Heart left ventricle (tissue), 16 donors: ENCODE measurements around the gene CHTF18. TPM values are rescaled to one million over a fixed set of nuclear protein-coding genes. Genes with fewer than 3 reads are reported as not detected.

Source experiments
- ATAC-seq, 4 donors: fragments of 200-7000 bp; cut with Tn5 transposase; one replicate each; pipeline ENCODE4 v1.9.1; 2020 to 2022; ENCODE audit warnings: moderate library complexity in 4 of 4, mild to moderate bottlenecking in 3 of 4, moderate number of reproducible peaks in 1 of 4
- DNase-seq, 5 donors: peaks; one replicate each; pipeline ENCODE4 v3.0.0-alpha.2; 2020
- H3K27ac ChIP-seq, 12 donors: fragments of 200-600 bp; sonication (generic) in 4 of 12; one replicate each; pipeline versions ENCODE4 v1.5.0 to v1.8.0; 2016 to 2022; ENCODE audit warnings: mild to moderate bottlenecking in 2 of 12
- H3K27me3 ChIP-seq, 9 donors: fragments of 200-600 bp; sonication (generic) in 2 of 9; one replicate each; pipeline versions ENCODE4 v1.5.1 to v1.8.0; 2016 to 2022; ENCODE audit warnings: mild to moderate bottlenecking in 3 of 9
- H3K36me3 ChIP-seq, 9 donors: fragments of 200-600 bp; sonication (generic) in 2 of 9; one replicate each; pipeline versions ENCODE4 v1.5.0 to v1.8.0; 2018 to 2022; ENCODE audit warnings: mild to moderate bottlenecking in 2 of 9
- H3K4me1 ChIP-seq, 12 donors: fragments of 200-600 bp; sonication (generic) in 4 of 12; one replicate each; pipeline versions ENCODE4 v1.5.0 to v1.8.0; 2016 to 2022; ENCODE audit warnings: mild to moderate bottlenecking in 3 of 12
- H3K4me3 ChIP-seq, 12 donors: fragments of 200-600 bp; sonication (generic) in 4 of 12; one replicate each; pipeline versions ENCODE4 v1.5.0 to v1.8.0; 2017 to 2022; ENCODE audit warnings: mild to moderate bottlenecking in 9 of 12, moderate library complexity in 4 of 12
- H3K9me3 ChIP-seq, 12 donors: fragments of 200-600 bp; sonication (generic) in 4 of 12; one replicate each; pipeline versions ENCODE4 v1.5.0 to v1.8.0; 2016 to 2022; ENCODE audit warnings: mild to moderate bottlenecking in 1 of 12
- POLR2A ChIP-seq, 2 donors: fragments of 450-650 bp; IDR thresholded peaks; one replicate each; pipeline ENCODE4 v1.6.1; 2017; ENCODE audit warnings: antibody characterized with exemption in 2 of 2, mild to moderate bottlenecking in 2 of 2, moderate library complexity in 2 of 2
- WGBS, 4 donors: extraction: QIAGEN DNeasy Blood & Tissue Kit in 2 of 4; methylation state at CpG; one replicate each; pipeline versions ENCODE4 v1.1.5 to v1.1.7; 2013 to 2018; 5-methylcytosine and 5-hydroxymethylcytosine counted together
- intact Hi-C, 10 donors: fragments of 100-400 bp; cut with DNase I; formaldehyde crosslinking; loops; one replicate each; pipeline versions ENCODE4 v1.11.1 to v1.14.2; 2022
- polyA plus RNA-seq, 2 donors: library from polyadenylated mRNA; stranded (reverse); fragments of 200-250 nt; gene quantifications; one replicate each; pipeline ENCODE4 v1.2.3, GENCODE V29; 2013
- total RNA-seq, 9 donors: library from RNA; depleted of rRNA in 2 of 9; stranded (reverse); fragments of >200 nt in 2 of 9; fragmentation: NEBNext Ultra II Directional in 3 of 9; extraction: Animal tissue kit (Norgen Biotek cat#: 25700) in 3 of 9; gene quantifications; one replicate each; pipeline versions ENCODE4 v1.1.0 to v1.2.4, GENCODE V29; 2016 to 2023
- TF ChIP-seq, protein P1 (sequence below), 12 donors: fragments of 200-600 bp; sonication (generic) in 4 of 12; IDR thresholded peaks; one replicate each; pipeline versions ENCODE4 v1.5.0 to v1.8.0; 2018 to 2022; ENCODE audit warnings: antibody characterized with exemption in 12 of 12, mild to moderate bottlenecking in 5 of 12
- donor health status: ischemic (EF 13 %, LVEDD 7.1; RV severe dilation, severe dysfunction).
- donor health status: healthy with polysubstance abuse.
- donor health status: DM: no; HTN: yes; CAD: no.
- donor health status: DM: no; HTN: no; CAD: no.
- donor health status: ischemic (EF 25% LVEDD 6.9; RV normal size, moderate dysfunction).
- donor health status: ischemic (EF 25% LVEDD 5.7; RV mildly dilated, moderate dysfunction).
- donor health status: healthy.
- donor health status: DM: yes; HTN: yes; CAD: no.
- donor health status: ischemic (EF 35%, LVEDD 5.7; RV mildly dilated, moderate dysfunction).
- donor health status: nonischemic (EF 11% LVEDD 7.7; RV severe dilation, severe dysfunction).
- donor health status: DM: yes; HTN: yes; CAD: no.
- donor health status: PGD.
- donor health status: ischemic (EF 29% LVEDD 5.4; RV normal size, mild dysfunction).
- donor health status: nonischemic (EF 23%, LVEDD 6.1; RV moderate dilation, normal function).

CHTF18 gene
- total and polyA plus RNA-seq, 11 donors = 0.83 to 15.0 (median 3.9) TPM

DNA sequence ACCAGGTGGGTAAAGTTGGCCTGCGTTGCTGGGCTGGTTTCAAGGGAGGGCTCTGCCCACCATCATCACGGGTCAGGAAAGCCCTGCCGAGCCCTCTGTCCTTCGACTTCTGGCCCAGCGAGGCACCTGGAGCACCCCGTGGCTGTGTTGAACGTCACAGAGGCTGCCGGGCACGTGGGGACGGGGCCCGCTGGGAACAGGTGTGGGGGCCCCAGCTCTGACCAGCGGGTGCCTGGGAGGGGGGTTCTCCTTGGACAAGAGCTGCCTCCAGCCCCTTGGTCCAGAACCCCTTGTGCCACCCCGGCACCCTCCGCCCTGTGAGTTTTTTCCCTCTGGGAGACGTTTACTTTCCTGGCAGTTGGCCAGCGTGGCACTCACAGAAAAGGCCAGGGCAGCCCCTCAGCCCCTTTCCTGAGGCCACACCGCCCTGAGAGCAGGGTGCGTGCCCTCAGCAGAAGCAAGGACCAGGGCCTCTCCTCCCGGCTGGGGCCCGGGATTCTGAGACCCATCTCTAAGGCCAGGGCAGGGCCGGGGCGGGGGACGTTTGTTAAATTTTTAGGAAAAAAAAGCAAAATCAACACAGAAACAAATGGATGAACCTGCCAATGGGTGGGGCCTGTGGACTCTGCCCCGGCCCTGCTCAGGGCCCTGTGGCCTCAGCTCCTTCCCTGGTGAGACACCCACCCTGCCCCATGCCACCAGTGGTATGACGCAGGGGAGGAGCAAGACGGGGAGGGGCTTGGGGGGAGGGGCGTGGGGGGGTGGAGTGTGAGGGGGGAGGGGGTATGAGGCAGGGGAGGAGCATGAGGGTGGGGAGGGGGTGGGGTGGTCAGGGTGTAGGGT is 43.4 kb downstream of the CHTF18 start:
- Histone ChIP-seq H3K27ac (no peak overlapping the region), H3K4me3 (no peak overlapping the region), H3K27me3 (peaks cover 0 to 24% (median 0%) of the 10 kb centered on the region in 9 donors), H3K9me3 (peaks cover 0 to 29% (median 13%) of the 10 kb centered on the region in 12 donors), H3K36me3 (no peaks in the 10 kb centered on the region), H3K4me1 (no peaks in the 10 kb centered on the region)
- no peak for ATAC-seq
- TF ChIP-seq, protein P1, sequence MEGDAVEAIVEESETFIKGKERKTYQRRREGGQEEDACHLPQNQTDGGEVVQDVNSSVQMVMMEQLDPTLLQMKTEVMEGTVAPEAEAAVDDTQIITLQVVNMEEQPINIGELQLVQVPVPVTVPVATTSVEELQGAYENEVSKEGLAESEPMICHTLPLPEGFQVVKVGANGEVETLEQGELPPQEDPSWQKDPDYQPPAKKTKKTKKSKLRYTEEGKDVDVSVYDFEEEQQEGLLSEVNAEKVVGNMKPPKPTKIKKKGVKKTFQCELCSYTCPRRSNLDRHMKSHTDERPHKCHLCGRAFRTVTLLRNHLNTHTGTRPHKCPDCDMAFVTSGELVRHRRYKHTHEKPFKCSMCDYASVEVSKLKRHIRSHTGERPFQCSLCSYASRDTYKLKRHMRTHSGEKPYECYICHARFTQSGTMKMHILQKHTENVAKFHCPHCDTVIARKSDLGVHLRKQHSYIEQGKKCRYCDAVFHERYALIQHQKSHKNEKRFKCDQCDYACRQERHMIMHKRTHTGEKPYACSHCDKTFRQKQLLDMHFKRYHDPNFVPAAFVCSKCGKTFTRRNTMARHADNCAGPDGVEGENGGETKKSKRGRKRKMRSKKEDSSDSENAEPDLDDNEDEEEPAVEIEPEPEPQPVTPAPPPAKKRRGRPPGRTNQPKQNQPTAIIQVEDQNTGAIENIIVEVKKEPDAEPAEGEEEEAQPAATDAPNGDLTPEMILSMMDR (IDR thresholded peaks at IDR 0.05) = no peak
- TF ChIP-seq POLR2A (IDR thresholded peaks at IDR 0.05) = no peak
- WGBS, 4 donors = 78 to 81% (median 79%) methylated on average over 21 to 27 of the region's 27 CpGs
- intact Hi-C loops = no loop called here
- no peak for DNase-seq

DNA sequence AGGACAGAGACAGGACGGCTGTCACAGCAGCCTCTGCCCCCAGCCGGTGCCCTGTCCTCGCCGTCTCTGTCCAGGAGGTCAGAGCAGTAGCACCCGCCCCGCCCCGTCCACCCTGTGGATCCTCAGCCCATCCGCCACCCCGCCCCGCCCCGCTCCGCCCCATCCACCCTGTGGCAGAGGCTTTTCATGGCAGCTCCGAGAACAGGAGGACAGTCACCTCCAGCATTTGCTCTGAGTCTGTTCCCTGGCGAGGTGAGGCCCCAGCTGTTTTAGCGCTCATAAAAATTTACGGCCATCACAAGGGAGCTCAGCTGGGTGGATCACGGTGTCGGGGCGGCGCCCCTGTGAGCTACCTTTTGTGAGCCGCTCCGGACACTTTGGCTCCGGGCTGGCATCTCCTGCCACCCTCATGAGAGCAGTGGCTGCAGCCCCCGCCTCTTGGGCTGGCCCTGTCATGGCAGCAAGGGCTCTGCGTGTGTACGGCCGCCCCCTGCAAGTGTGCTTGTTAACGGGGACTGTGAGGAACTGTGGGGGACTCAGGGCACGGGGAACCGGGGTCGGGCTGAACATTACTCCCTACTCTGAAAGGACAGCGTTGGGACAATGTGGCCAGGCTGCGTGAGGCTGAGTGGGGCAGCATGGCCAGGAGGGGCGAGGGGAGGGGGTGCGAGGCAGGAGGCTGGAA is 44.4 kb downstream of the CHTF18 start:
- Histone ChIP-seq H3K4me3 (no peak overlapping the region), H3K27ac (no peak overlapping the region), H3K9me3 (peaks cover 0 to 39% (median 16%) of the 10 kb centered on the region in 12 donors), H3K27me3 (peaks cover 0 to 23% (median 0%) of the 10 kb centered on the region in 9 donors), H3K4me1 (no peaks in the 10 kb centered on the region), H3K36me3 (no peaks in the 10 kb centered on the region)
- intact Hi-C loops = no loop called here
- ATAC-seq (no peak), DNase-seq (no peak)
- TF ChIP-seq, protein P1 (IDR thresholded peaks at IDR 0.05) = no peak
- no peak for TF ChIP-seq POLR2A (IDR thresholded peaks at IDR 0.05)
- 87 to 92% (median 90%) methylated on average over 28 to 35 of the region's 35 CpGs for WGBS, 4 donors

DNA sequence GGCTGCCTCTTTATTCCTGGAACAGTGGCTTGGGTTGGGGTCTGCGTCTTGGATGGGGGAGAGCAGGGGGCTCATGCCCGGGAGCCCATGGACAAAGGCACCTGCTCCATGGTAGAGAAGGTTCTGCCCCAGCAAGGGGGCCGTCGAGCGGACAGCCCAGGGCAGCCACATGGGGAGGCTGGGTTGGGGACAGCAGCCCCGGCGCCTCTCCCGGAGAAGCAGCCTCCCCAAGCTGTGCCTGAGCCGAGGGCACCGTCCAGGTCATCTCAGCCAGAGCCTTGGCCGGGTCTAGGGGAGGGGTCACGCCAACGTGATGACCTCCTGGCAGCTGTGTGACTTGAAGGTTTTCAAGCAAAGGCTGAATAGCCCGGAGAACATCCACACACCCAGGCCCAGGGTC is 45.0 kb downstream of the CHTF18 start:
- no peaks in the 10 kb centered on the region for H3K36me3 ChIP-seq
- TF ChIP-seq, protein P1 (IDR thresholded peaks at IDR 0.05) = no peak
- TF ChIP-seq POLR2A (IDR thresholded peaks at IDR 0.05) = no peak
- no peaks in the 10 kb centered on the region for H3K4me1 ChIP-seq
- WGBS, 4 donors = 65 to 84% (median 83%) methylated on average over 4 to 14 of the region's 14 CpGs
- H3K27me3 ChIP-seq = peaks cover 0 to 17% (median 0%) of the 10 kb centered on the region in 9 donors
- no peak for DNase-seq
- H3K27ac ChIP-seq = no peak overlapping the region
- no peak overlapping the region for H3K4me3 ChIP-seq
- intact Hi-C loops = no loop called here
- peaks cover 0 to 41% (median 16%) of the 10 kb centered on the region in 12 donors for H3K9me3 ChIP-seq
- no peak for ATAC-seq

DNA sequence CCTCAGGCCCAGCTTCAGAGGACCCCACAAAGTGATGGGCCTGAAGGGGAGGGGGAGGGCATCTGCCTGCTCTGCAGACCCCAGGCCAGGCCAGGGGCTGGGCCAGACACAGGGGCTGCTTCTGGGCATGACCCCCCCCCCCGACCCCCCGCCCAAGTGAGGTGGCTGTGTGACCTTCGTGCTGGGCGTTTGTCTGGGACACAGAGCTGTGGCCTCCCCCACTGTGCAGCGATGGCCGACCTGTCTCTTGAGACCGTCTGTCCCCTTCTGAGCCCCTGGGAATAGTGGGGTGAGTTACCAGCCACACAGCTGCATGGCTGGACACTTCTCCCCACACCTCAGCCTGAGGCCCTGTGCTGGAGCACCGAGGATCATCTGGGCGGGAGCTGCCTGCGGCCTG is 47.0 kb downstream of the CHTF18 start:
- DNase-seq (no peak), ATAC-seq (no peak)
- peaks cover 0 to 42% (median 16%) of the 10 kb centered on the region in 12 donors for H3K9me3 ChIP-seq
- H3K27me3 ChIP-seq = peaks cover 0 to 22% (median under 1%) of the 10 kb centered on the region in 9 donors
- H3K36me3 ChIP-seq = no peaks in the 10 kb centered on the region
- no peak overlapping the region for H3K27ac ChIP-seq
- no peak overlapping the region for H3K4me3 ChIP-seq
- intact Hi-C loops = no loop called here
- TF ChIP-seq, protein P1 (IDR thresholded peaks at IDR 0.05) = no peak
- no peak for TF ChIP-seq POLR2A (IDR thresholded peaks at IDR 0.05)
- no peaks in the 10 kb centered on the region for H3K4me1 ChIP-seq
- WGBS, 4 donors = 87 to 95% (median 92%) methylated on average over 7 to 10 of the region's 10 CpGs
